Left forelimb (tissue), 1 donor: ENCODE results near the gene THSD7B.

Experiments
- DNase-seq: peaks from one replicate; pipeline ENCODE4 v3.0.0-alpha.2; 2018; ENCODE audit warnings: low spot score

Gene THSD7B

DNA sequence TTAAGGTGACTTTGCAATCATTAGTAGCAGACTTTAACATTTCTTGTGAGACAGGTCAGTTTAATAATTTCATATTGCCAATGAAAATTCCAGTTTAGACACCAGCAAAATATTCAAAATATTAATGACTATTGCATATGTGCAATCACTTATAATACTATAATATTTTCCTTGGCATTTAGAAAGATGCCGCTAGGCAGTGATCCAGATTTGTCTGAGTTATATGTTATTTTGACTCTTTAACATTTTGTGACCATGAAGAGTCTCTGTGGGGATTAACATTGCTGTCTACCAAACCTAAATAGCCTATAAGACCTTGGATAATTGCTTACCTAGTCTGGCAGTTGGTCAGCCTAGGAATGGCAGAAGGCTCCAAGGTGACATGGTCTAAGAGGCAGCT is 389.6 kb downstream of the THSD7B start:
- no peak for DNase-seq

GRCh38 chr2:137155356-137156104 is 390.2 kb downstream of the THSD7B start:
- no peak for DNase-seq

GRCh38 chr2:137156221-137156844 is 391.0 kb downstream of the THSD7B start:
- DNase-seq: no peak

DNA sequence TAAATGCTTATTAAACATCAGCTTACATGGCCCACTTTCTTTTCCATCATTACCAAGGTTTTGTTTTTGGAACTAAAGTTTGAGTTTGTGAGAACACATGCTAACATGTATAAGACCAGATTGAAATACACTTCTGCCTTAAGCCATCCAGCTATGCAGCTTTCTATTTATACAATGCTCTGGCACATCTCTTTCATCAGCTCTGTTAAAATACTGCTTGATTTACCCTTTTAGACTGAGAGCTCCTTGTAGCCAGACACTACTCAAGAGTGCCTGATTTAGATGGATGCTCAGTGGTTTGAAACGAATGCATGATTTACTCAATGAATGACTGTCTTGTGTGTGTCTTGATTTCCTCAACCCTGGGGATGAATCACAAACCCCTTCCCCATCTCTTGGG is 392.5 kb downstream of the THSD7B start:
- DNase-seq: no peak

DNA sequence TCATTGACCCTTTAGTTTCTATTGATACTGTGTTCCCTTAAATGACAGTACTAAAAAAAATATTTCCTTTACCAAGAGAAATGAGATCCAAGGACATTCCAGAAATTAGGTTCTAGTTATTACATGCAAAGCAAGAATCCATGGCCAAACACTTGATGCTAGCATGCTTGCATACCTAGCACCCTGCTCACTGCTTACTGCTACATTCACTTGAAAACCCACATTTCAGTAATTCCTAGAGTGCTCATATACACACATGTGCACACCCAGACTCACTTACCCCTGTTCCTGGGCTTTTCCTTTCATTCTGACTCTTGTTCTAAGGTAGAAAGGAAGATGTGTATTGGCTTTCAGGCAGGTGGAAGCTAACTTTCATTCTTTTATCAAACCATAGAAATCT is 395.9 kb downstream of the THSD7B start:
- DNase-seq: no peak

DNA sequence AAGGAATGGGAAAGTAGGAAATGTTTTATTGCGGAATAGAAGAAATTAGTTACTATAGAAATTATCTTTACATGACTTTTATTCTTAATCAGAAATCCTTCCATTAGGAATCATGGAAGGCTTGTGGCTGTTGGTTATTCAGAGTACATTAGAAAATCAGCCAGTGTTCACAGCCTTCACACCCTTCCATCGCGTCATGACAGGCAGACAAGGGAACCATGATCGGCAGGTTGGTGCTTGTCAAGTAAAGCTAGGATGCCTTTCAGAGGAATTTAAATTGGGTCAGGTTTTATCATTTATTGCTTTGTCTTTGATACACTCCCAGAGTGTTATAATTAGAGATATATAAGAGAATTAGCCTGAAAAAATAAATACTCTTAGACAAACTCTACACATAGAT is 400.6 kb downstream of the THSD7B start:
- DNase-seq: no peak

- no peak for DNase-seq
Observed at GRCh38 chr2:137167651-137168050, 402.3 kb downstream of the THSD7B start.

DNA sequence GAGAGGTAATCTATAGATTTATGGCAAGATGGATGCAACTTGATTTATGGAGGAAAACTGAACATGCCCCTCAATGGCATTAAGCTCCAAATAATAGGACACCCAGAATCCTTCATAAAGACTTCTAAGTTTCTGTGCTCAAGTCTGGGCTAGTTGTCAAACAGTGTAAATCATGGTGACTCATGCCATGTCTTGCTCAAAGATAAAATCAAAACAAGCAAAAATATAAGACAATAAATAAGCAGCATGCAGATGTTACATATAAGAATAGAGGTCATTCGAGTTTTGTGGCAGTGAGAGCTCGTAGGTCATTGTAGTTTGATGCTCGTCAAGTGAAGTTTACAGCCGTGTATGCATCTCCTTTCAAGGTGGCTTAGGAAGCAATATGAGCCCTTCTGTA is 403.2 kb downstream of the THSD7B start:
- no peak for DNase-seq

DNA sequence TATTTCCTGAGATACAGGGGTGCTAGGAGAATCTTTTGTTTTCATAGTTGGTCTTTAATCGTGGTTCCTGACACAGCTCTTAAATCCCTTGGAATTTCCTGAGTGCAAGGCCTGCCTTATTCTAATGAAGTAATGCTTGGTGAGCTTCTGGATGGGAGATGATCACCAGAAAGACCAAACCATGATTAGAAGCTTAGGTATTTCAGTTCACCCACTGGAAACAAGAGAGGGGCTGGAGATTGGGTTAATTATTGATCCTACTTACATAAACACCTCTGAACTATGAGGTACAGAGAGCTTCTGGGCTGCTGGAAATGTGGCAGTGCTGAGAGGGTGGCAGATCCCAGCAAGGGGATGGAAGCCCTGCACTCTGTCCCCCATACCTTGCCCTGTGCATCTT is 406.8 kb downstream of the THSD7B start:
- no peak for DNase-seq

- DNase-seq: no peak
Observed at GRCh38 chr2:137173463-137173862, 408.1 kb downstream of the THSD7B start.

GRCh38 chr2:137175246-137175645 is 409.9 kb downstream of the THSD7B start:
- no peak for DNase-seq

DNA sequence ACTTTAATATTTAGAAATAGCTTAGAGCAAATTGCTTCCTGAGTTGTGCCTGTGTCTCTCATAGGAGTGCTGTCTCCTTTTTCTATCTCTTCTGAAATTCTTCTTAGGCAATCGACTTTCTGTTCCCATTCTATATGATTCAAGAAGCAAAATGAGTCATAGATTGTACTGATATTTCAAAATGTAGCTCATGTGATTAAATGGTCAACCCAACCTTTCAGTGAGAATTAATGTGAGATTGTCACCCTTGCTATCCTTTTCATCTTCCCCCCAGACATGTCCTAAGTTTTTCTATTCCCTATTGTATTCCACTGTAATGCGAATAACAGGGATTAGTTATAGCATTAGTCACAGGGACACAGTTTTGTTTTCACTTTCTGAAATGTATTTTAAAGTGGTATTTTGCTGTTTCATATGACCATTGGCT is 413.6 kb downstream of the THSD7B start:
- no peak for DNase-seq

- no peak for DNase-seq
Observed at GRCh38 chr2:137179542-137179941, 414.2 kb downstream of the THSD7B start.

GRCh38 chr2:137180012-137180411 is 414.7 kb downstream of the THSD7B start:
- DNase-seq: no peak

DNA sequence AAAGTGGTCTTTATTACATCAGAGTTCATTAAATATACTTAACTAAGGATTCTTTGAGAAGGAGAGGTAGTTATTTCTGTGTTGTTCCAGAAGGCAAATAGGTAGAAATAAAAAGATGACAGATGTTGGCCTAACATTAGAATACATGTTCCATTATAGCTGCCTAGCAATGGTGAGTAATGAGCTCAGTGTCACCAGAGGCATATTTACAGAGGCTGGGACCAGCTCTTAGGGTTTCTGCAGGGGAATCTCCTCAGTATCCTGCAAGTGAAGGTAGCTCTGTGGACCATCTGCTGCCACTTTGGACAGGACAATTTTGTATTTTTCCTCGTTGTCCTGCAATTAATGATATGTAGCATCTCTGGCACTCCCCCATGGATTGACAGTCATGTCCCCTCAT is 416.0 kb downstream of the THSD7B start:
- DNase-seq: no peak

- no peak for DNase-seq
Observed at GRCh38 chr2:137182071-137182470, 416.7 kb downstream of the THSD7B start.

DNA sequence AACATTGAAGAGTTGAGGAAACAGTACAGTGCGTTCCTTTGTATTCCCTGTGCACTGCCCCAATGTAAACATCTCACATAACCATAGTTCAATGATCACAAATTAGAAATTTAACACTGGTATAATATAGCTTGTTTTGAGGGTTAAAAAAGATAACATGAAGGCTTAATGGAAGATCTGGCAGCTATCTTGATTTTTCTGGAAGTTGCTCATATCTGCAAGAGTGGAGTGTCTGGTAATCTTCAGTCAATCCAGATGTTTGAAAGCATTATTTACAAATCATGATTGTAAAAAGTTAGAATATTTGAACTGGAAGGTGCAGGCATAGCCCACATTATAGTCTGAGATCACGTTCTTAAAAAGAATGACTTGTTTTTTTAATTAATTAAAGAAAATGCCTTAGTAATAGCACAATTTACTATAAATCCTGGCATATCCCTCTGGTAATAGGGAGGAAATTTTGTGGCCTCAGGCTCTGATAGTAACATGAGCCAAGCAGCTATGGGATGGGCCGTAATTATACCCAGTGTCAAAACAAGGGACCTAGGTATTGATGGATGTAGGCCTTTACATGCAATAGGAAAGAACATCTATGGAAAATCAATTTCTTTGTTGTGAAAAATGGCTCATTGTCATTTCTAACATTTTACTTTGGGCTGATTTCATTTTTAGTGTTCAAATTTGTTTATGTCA is 418.0 kb downstream of the THSD7B start:
- no peak for DNase-seq

DNA sequence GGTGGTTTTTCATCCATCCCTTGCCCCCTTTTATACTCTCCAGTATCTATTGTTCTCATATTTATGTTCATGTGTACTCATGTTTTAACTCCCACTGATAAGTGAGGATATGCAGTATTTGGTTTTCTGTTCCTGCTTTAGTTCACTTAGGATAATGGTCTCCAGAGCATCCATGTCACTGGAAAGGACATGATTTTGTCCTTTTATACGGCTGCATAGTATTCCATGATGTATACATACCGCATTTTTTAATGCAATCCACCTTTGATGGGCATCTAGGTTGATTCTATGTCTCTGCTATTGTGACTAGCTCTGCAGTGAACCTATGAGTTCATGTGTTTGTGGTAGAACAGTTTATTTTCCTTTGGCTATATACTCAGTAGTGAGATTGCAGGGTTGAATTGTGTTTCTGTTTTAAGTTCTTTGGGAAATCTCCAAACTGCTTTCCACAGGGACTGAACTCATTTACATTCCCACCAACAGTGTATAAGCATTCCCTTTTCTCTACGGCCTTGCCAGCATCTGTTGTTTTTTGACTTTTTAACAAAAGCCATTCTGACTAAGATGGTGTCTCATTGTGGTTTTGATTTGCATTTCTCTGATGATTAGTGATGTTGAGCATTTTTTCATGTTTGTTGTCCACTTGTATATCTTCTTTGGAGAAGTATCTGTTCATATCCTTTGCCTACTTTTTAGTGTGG is 420.2 kb downstream of the THSD7B start:
- no peak for DNase-seq

- no peak for DNase-seq
Observed at GRCh38 chr2:137187216-137187615, 421.9 kb downstream of the THSD7B start.

GRCh38 chr2:137190411-137191195 is 425.3 kb downstream of the THSD7B start:
- no peak for DNase-seq

- no peak for DNase-seq
Observed at GRCh38 chr2:137192366-137193310, 427.3 kb downstream of the THSD7B start.
